GM19328 (cell line): ENCODE data around the gene TMEM14A.
"Not testable (repeated sequence)": the region's sequence is repeated elsewhere in the genome, so short reads cannot be mapped to it uniquely, and the experiment has no call there.

Experiments used
- ATAC-seq: cut with Tn5 transposase; IDR thresholded peaks from one replicate; pipeline ENCODE4 v1.9.1; 2021; ENCODE audit warnings: mild to moderate bottlenecking, moderate library complexity; ENCODE audit not compliant: unreplicated experiment

The TMEM14A gene

DNA sequence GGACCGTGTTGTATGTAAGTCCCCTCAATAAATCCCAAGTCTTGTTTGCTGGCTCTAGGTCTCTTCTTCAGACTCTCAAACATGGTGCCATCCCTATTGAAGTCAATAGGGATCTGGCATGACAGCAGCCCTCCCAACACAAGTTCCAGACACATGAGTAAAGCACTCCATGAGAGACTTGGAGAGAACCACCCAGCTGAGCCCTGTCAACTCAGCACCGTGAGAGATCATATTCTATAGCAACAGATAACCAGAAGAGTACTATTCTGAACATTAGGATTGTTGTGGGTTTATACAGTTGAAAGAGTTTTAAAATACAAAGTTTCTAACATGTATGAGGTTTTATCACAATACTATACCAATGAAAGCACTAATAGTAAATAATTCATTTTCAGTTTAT is 23.5 kb downstream of the TMEM14A start:
- no peak for ATAC-seq

- ATAC-seq: no peak
These were observed 25.5 kb downstream of the TMEM14A start for GRCh38 chr6:52696418-52696817.

- ATAC-seq: no peak
These were observed 27.0 kb downstream of the TMEM14A start for GRCh38 chr6:52697903-52698302.

GRCh38 chr6:52704060-52704459 is 33.1 kb downstream of the TMEM14A start:
- no peak for ATAC-seq

DNA sequence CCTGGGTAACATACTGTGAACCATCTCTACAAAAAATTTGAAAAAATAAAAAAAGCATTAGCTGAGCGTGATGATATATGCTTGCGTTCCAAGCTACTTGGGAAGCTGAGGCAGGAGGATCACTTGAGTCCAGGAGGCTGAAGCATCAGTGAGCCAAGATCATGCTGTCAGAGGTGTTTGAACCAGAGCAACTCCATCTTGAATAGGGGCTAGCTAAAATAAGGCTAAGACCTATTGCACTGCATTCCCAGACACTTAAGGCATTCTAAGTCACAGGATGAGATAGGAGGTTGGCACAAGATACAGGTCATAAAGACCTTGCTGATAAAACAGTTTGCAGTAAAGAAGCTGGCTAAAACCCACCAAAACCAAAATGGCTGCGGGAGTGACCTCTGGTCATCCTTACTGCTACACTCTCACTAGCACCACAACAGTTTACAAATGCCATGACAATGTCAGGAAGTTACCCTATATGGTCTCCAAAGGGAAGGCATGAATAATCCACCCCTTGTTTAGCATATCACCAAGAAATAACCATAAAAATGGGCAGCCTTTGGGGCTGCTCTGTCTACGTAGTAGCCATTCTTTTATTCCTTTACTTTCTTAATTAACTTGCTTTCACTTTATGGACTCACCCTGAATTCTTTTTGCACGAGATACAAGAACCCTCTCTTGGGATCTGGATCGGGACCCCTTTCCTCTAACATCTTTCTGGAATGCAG is 34.0 kb downstream of the TMEM14A start:
- not testable (repeated sequence) for ATAC-seq

DNA sequence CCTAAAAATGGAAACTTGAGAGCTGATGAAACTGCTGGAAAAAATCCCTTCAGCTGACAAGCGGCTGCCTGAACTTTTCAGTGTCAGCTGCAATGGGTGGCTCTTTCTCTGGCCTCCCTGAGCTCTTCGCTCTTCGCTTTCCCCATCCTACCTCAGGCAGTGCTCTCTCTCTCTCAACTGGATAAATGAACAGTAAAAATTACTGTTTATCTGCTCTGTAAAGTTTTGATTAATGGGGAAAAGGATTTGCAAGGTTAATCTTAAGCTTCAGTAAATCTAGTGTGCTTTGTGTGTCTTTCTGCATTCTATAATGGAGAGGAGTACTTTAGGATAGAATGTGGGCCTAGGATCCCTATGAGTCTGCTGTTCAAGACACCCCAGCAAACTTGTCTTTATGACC is 35.1 kb downstream of the TMEM14A start:
- ATAC-seq: no peak

DNA sequence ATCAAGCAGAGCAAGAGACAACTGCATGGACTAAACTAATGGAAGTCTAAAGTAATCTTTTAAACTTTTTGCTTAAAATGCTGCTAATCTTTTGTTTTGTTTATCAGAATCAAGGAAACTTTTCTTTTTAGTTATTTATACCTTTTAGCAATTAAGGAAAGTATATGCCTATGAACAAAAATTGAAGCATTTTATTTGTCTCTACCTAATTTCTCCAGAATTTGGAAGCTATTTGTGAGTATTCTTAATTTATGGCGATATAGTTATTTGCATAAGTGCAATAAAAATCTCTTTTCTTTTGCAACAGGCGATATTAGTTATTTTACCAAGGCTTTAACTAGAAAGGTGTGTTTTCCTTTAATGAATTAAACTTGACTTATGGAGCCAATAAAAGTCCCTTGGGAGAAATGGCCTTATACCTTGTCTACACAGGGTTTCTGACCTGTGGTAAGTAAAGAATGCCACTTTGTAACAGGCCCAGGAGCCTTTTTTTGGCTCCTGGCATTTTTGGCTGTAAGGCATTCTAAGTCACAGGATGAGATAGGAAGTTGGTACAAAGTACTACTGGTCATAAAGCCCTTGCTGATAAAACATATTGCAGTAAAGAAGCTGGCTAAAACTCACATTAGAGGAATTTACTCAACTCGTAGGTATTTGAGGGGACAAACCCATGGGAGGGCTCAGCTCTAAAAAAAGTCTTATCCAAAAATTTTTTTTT is 37.2 kb downstream of the TMEM14A start:
- no peak for ATAC-seq

GRCh38 chr6:52712136-52712535 is 41.2 kb downstream of the TMEM14A start:
- ATAC-seq: no peak

DNA sequence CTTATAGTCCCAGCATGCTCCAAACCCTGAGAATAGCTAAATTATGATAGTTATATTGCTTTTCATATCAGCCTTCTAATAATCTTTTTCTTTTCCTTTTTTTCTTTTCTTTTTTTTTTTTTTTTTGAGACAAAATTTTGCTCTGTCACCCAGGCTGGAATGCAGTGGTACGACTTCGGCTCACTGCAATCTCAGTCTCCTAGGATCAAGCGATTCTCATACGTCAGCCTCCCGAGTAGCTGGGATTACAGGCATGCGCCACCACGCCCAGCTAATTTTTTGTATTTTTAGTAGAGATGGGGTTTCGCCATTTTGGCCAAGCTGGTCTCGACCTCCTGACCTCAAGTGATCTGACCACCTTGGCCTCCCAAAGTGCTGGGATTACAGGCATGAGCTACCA is 43.8 kb downstream of the TMEM14A start:
- not testable (repeated sequence) for ATAC-seq

GRCh38 chr6:52718550-52718949 is 47.6 kb downstream of the TMEM14A start:
- no peak for ATAC-seq

GRCh38 chr6:52720321-52720720 is 49.4 kb downstream of the TMEM14A start:
- ATAC-seq: no peak

DNA sequence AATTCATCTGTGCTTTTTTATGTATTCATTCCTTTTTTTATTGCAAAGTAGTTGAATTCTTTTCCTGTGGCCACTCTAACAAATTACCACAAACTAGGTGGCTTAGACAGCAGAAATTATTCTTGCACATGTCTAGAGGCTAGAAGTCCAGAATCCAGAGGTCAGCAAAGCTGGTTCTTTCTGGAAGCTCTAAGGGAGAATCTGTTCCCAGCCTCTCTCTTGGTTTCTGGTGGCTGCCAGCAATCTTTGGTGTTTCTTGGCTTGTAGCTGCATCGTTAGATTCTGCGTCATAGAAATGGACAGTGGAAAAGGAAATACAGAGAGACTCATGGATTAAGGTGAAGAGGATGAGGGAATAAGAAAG is 53.1 kb downstream of the TMEM14A start:
- ATAC-seq: no peak

DNA sequence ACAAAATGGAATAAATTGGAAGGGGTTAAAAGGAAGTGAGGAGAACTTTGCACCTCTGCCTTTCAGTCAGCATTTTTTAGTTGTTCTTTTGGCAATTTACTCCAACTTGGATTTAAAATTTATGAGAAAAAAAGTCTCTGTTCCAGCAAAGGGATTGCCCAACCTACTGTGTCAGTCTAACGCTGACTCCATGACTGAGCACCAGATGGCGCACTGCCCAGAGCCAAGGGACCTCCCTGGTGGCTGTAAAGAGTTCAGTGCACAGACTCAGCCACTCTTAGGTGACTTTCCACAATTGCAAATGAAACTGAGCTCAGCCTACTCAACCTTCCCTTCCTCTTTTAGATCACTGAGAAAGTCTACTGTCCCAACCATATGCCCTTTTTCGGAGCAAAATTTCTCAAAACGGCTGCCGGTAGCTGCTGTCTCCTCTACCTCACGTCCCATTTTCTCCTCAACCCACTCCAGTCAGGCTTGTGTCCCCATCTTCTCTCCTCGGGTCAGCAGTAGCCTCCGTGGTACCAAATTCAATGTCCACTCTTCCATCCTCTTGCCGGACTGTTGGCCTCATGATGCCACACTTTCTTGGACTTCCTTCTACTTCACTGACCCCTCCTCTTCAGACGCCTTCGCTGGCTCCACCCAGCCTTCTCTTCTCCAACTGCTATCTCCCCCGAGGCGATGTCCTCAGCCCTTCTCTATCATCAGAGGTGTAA is 53.7 kb downstream of the TMEM14A start:
- peak; percentile 100 for ATAC-seq

DNA sequence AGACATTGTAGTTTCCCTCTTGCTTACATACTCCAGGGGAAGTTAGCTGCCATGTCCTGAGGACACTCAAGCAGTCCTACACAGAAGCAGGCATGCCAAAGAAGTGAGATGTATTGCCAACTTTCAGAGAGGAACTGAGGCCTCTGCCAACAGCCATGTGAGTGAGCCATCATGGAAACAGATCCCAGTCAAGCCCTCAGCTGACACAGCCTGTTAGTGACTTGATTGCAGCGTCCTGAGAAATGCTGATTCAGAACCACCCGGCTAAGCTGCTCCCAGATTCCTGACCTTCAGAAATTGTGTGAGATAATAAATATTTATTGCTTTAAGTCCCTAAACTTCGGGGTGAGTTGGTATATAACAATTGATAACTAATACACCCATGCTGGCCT is 54.2 kb downstream of the TMEM14A start:
- no peak for ATAC-seq

DNA sequence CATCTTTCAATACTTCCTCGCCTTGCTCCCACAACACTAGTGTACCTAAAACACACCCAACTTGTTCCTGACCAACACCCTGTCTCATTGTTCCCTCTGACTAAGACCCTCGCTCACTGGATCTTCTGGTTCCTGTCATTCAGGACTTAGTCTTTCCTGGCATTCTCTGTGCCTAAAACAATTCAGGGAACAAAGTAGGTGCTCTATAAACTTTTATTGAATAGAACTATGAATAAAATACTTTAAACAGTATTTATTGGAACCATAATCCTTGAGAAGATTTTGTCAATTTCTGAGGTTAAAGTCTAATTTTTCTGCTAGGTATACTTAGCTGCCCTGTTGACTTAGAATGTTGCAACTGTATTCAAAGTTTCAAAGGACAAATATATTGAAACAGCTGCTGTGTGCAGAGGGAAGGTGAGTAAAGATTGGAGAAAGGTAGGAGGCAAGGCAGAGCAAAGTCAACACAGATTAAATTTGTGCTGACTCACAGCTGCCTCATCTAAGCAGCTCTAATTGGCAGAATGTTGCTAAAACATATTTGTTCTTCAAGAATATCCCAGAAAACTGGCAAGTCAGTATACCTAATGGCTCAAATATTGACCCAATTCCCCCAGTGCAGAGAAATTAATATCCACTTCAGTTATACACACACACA is 54.8 kb downstream of the TMEM14A start:
- no peak for ATAC-seq

DNA sequence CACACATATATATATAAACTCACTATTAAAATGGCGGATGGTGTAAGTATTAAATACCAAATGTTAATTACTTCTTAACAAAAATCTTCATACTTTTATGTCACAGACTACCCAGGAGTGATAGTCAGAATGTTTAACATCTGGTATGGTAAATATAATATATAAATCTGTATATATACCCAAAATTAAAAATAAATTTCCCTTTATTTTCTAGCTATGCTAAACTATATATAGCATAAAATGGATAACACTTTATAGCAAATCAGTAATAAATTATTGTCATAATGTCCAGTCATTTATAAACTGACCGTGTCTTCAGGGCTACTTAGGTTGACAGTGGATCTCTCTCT is 55.3 kb downstream of the TMEM14A start:
- no peak for ATAC-seq

DNA sequence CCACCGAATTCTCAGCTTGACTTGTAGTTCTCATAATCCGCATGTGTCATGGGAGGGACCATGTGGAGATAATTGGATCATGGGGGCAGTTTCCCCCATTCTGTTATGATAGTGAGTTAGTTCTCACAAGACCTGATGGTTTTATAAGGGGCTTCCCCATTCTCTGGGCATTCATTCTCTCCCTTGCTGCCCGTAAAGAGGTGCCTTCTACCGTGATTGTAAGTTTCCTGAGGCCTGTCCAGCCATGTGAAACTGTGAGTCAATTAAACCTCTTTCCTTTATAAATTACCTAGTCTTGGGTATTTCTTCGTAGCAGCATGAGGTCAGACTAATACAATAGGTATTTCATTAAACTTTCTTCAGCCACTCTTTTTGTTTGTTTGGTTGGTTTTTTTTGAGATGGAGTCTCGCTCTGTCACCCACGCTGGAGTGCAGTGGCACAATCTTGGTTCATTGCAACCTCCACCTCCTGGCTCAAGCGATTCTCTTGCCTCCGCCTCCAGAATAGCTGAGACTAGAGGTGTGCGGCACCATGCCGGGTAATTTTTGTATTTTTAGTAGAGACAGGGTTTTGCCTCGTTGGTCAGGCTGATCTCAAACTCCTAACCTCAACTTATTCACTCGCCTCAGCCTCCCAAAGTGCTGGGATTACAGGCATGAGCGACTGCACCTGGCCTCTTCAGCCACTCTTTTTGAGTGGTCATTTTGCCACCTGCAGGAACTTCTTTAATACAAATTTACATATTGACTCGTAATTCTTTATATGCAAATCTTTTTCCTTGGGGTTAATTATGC is 56.0 kb downstream of the TMEM14A start:
- no peak for ATAC-seq

DNA sequence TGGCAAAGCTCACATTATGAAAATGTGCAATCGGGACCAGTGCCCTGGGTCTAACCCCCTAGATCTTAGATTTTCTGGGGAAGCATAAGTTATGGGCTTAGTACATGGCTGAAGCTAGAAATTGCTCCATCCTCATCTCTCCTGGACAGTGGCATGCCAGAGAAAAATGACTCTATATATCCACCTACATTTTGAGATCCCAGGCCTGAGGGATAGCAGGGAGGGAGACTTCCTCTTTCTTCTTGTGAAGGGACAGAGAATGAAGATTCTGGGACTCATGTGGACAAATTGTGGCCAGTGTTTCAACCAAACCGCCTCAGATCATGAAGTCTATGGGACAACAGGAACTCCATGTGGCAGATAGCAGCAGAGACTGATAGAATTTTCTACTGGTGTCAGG is 57.0 kb downstream of the TMEM14A start:
- no peak for ATAC-seq

DNA sequence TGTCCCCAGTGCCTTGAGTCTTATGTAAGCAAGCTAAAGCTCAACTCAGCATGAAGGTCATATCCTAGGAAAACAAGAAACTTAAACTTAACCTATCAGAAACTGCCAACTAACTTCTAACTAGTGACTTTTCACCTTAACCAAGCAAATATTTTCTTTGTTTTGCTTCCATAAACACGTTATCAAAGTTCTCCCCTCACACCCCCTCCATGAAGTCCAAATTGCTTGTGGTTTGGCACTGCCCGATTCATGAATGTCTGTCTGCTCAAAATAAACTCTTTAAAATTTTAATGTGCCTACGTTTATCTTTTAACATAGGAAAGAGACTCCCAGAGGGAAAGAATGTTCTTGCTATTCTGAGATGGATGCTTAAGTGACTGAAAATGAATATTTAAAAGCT is 57.5 kb downstream of the TMEM14A start:
- ATAC-seq: no peak

DNA sequence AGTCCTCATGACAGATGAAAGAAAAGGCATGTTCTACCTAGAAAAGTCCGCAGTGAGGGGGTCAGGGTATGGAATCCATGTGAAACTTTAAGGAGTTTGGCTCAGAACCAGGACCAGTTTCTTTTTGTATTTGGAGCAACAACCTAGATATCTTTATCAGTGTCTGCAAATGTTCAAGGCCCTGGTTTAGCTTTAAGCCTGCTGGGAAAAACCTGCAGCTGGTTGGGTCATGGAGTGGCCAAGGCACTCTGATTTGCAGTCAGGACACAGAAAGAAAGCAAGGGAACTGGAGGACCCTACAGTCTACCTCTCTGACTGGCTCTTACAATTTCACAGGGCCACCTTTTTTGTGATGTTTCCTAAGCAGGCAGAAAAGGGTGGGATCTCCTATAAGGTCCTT is 58.7 kb downstream of the TMEM14A start:
- ATAC-seq: no peak

GRCh38 chr6:52731719-52732118 is 60.8 kb downstream of the TMEM14A start:
- ATAC-seq: no peak
